IPS DF 6.9 (cell line): ENCODE measurements around the gene EEF1A2.

Experiments
- DNase-seq: peaks from one replicate; pipeline ENCODE4 v3.0.0-alpha.2; 2013; ENCODE audit warnings: low read depth, low spot score
- H3K27ac ChIP-seq: one replicate; pipeline ENCODE4 v1.5.1; 2013; ENCODE audit warnings: low read length, control low read depth
- H3K27me3 ChIP-seq: 2 replicates; pipeline ENCODE4 v1.6.1; 2013; ENCODE audit warnings: mild to moderate bottlenecking, low read length; ENCODE audit not compliant: control insufficient read depth, insufficient read depth
- H3K36me3 ChIP-seq: 2 replicates; pipeline ENCODE4 v1.6.1; 2013; ENCODE audit warnings: low read length; ENCODE audit not compliant: control insufficient read depth, insufficient read depth
- H3K4me1 ChIP-seq: 2 replicates; pipeline ENCODE4 v1.6.1; 2013; ENCODE audit warnings: low read length; ENCODE audit not compliant: control insufficient read depth, insufficient read depth
- H3K4me3 ChIP-seq: 2 replicates; pipeline ENCODE4 v1.5.1; 2013; ENCODE audit warnings: mild to moderate bottlenecking, low read length
- H3K9me3 ChIP-seq: 2 replicates; pipeline ENCODE4 v1.6.1; 2013; ENCODE audit warnings: low read length, inconsistent platforms; ENCODE audit not compliant: control insufficient read depth, insufficient read depth
- WGBS: extraction: QIAGEN DNeasy Blood & Tissue Kit; methylation state at CpG from one replicate; pipeline ENCODE4 v1.1.7; 2013; ENCODE audit warnings: mixed read lengths, missing lambda C conversion rate; ENCODE audit not compliant: insufficient read length, insufficient coverage; 5-methylcytosine and 5-hydroxymethylcytosine counted together

Gene EEF1A2

GRCh38 chr20:63493563-63494020 lies 5.3 kb downstream of the EEF1A2 start:
- peaks cover 2% of the 10 kb centered on the region; the same call in 1 of the 2 replicates for H3K27me3 ChIP-seq
- peaks cover 4% of the 10 kb centered on the region; the same call in 1 of the 2 replicates for H3K4me1 ChIP-seq
- WGBS, result no CpG with 5 or more reads among the region's 13 CpGs
- no peak overlapping the region for H3K27ac ChIP-seq
- 0 out of 2 replicates have a peak, but pooled peaks cover 3% of the 10 kb centered on the region for H3K36me3 ChIP-seq
- DNase-seq, result no peak
- H3K4me3 ChIP-seq, result no peak overlapping the region
- no peaks in the 10 kb centered on the region for H3K9me3 ChIP-seq

GRCh38 chr20:63492982-63493381 lies 5.9 kb downstream of the EEF1A2 start:
- Histone ChIP-seq H3K9me3 (no peaks in the 10 kb centered on the region), H3K27ac (no peak overlapping the region), H3K36me3 (0 out of 2 replicates have a peak, but pooled peaks cover 3% of the 10 kb centered on the region), H3K4me3 (no peak overlapping the region), H3K4me1 (peaks cover 4% of the 10 kb centered on the region; the same call in 1 of the 2 replicates), H3K27me3 (peaks cover 3% of the 10 kb centered on the region; the same call in 1 of the 2 replicates)
- DNase-seq, result no peak
- WGBS, result no CpG with 5 or more reads among the region's 14 CpGs

GRCh38 chr20:63492518-63492917 lies 6.4 kb downstream of the EEF1A2 start:
- Histone ChIP-seq H3K27ac (no peak overlapping the region), H3K4me1 (peaks cover 5% of the 10 kb centered on the region), H3K36me3 (0 out of 2 replicates have a peak, but pooled peaks cover 3% of the 10 kb centered on the region), H3K9me3 (no peaks in the 10 kb centered on the region), H3K27me3 (peaks cover 3% of the 10 kb centered on the region; the same call in 1 of the 2 replicates), H3K4me3 (no peak overlapping the region)
- 97% methylated on average over 2 of the region's 2 CpGs for WGBS
- no peak for DNase-seq

GRCh38 chr20:63491635-63492230 lies 7.2 kb downstream of the EEF1A2 start:
- Histone ChIP-seq H3K27ac (no peak overlapping the region), H3K4me3 (no peak overlapping the region), H3K9me3 (no peaks in the 10 kb centered on the region), H3K27me3 (peaks cover 5% of the 10 kb centered on the region; the same call in 1 of the 2 replicates), H3K36me3 (0 out of 2 replicates have a peak, but pooled peaks cover 3% of the 10 kb centered on the region), H3K4me1 (peaks cover 5% of the 10 kb centered on the region)
- 100% methylated on average over 4 of the region's 4 CpGs for WGBS
- DNase-seq, result no peak

GRCh38 chr20:63491078-63491477 lies 7.8 kb downstream of the EEF1A2 start:
- no peak for DNase-seq
- no CpG with 5 or more reads among the region's 4 CpGs for WGBS
- Histone ChIP-seq H3K27me3 (peaks cover 5% of the 10 kb centered on the region; the same call in 1 of the 2 replicates), H3K4me1 (peaks cover 3% of the 10 kb centered on the region), H3K27ac (no peak overlapping the region), H3K4me3 (no peak overlapping the region), H3K9me3 (no peaks in the 10 kb centered on the region), H3K36me3 (0 out of 2 replicates have a peak, but pooled peaks cover 3% of the 10 kb centered on the region)

- Histone ChIP-seq H3K36me3 (0 out of 2 replicates have a peak, but pooled peaks cover 3% of the 10 kb centered on the region), H3K27ac (no peak overlapping the region), H3K27me3 (peaks cover 5% of the 10 kb centered on the region; the same call in 1 of the 2 replicates), H3K4me3 (no peak overlapping the region), H3K9me3 (no peaks in the 10 kb centered on the region), H3K4me1 (peaks cover 3% of the 10 kb centered on the region)
- no CpG with 5 or more reads among the region's 24 CpGs for WGBS
- no peak for DNase-seq
Measured at GRCh38 chr20:63490416-63490815, 8.5 kb downstream of the EEF1A2 start.

GRCh38 chr20:63488315-63489251 lies 10.3 kb downstream of the EEF1A2 start:
- Histone ChIP-seq H3K4me3 (no peak overlapping the region; the same call in 1 of the 2 replicates), H3K27ac (no peak overlapping the region), H3K9me3 (no peaks in the 10 kb centered on the region), H3K27me3 (peaks cover 5% of the 10 kb centered on the region; the same call in 1 of the 2 replicates), H3K4me1 (peaks cover 5% of the 10 kb centered on the region), H3K36me3 (0 out of 2 replicates have a peak, but pooled peaks cover 3% of the 10 kb centered on the region)
- no peak for DNase-seq
- no CpG with 5 or more reads among the region's 83 CpGs for WGBS

- Histone ChIP-seq H3K27me3 (peaks cover 5% of the 10 kb centered on the region; the same call in 1 of the 2 replicates), H3K4me3 (no peak overlapping the region; the same call in 1 of the 2 replicates)
- no CpG with 5 or more reads among the region's 40 CpGs for WGBS
Measured at GRCh38 chr20:63487781-63488241, 11.1 kb downstream of the EEF1A2 start.

GRCh38 chr20:63487116-63487764 lies 11.6 kb downstream of the EEF1A2 start:
- Histone ChIP-seq H3K27me3 (peaks cover 5% of the 10 kb centered on the region; the same call in 1 of the 2 replicates), H3K27ac (no peak overlapping the region), H3K4me3 (no peak overlapping the region), H3K36me3 (no peaks in the 10 kb centered on the region), H3K9me3 (no peaks in the 10 kb centered on the region), H3K4me1 (peaks cover 5% of the 10 kb centered on the region)
- no peak for DNase-seq
- no CpG with 5 or more reads among the region's 14 CpGs for WGBS

More at GRCh38 chr20:63487781-63488241, 11.1 kb downstream of the EEF1A2 start:
- H3K27ac ChIP-seq, result no peak overlapping the region
- H3K9me3 ChIP-seq, result no peaks in the 10 kb centered on the region
- peaks cover 5% of the 10 kb centered on the region for H3K4me1 ChIP-seq
- 0 out of 2 replicates have a peak, but pooled peaks cover 1% of the 10 kb centered on the region for H3K36me3 ChIP-seq
- DNase-seq, result no peak
